Measurements from ENCODE around the gene PLEKHM3. TPM values are rescaled to one million over a fixed set of nuclear protein-coding genes. Genes with fewer than 3 reads are reported as not detected.

Gene PLEKHM3
- total RNA-seq, 1 donor from 2014 or later, result 2.5 TPM

DNA sequence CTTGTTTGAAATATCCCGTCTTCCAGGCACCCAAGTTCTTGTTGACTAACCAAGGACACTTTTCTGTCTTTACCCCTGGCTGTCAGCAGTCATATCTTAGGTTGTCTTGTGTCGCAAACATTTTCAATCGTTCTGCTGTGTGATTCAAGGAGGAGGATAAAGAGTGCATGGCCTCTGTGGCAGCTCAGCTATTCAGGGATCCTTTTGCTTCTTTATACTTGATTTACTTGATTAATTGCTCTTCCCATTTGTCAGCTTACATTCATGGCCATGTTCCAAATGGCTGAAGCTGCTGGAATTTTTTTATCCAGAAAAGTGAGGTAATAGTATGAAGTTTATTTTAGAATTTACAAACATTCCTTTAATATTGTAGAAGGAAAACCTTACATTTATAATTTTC lies 158.3 kb downstream of the PLEKHM3 start:
- DNase-seq (ENCODE audit: low read depth), result no peak
- TF ChIP-seq, protein P1, sequence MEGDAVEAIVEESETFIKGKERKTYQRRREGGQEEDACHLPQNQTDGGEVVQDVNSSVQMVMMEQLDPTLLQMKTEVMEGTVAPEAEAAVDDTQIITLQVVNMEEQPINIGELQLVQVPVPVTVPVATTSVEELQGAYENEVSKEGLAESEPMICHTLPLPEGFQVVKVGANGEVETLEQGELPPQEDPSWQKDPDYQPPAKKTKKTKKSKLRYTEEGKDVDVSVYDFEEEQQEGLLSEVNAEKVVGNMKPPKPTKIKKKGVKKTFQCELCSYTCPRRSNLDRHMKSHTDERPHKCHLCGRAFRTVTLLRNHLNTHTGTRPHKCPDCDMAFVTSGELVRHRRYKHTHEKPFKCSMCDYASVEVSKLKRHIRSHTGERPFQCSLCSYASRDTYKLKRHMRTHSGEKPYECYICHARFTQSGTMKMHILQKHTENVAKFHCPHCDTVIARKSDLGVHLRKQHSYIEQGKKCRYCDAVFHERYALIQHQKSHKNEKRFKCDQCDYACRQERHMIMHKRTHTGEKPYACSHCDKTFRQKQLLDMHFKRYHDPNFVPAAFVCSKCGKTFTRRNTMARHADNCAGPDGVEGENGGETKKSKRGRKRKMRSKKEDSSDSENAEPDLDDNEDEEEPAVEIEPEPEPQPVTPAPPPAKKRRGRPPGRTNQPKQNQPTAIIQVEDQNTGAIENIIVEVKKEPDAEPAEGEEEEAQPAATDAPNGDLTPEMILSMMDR (conservative IDR thresholded peaks at IDR 0.05; ENCODE audit: low read depth, low read length), result no peak
- H3K4me3 ChIP-seq (ENCODE audit: low read depth, low read length), result no peak overlapping the region

DNA sequence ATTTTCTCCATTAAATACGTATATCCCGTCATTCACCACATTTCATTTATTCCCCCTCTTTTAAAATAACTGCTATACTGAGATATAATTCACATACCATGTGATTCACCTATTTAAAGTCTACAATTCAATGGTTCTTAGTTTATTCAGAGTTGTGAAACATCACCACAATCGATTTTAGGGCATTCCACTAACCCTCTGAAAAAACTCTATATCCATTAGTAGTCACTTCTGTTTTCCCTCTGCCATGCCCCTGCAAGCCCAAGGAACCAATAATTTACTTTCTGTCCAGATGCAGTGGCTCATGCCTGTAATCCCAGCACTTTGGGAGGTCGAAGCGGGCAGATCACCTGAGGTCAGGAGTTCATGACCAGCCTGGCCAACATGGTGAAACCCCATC lies 160.1 kb downstream of the PLEKHM3 start:
- DNase-seq (ENCODE audit: low read depth), result no peak
- TF ChIP-seq, protein P1 (conservative IDR thresholded peaks at IDR 0.05; ENCODE audit: low read depth, low read length), result no peak

DNA sequence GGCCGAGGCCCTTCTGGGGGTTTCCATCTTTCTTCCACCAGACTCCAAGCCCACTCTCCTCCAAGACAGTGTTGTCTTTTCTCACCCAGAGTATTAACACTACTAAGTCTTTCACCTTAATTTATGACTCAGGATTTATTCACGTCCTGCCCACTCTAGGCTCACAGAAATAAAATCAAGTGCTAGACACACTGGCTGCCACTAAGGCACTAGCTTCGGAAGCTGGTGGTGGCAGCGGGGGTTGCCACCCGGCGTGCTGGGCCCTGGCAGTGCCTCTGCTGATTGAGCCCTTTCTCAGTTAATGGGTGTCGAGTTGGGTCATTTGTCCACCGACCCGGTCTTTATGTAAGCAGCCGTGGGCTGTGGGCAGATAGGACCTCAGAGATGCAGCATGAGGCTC lies 162.0 kb downstream of the PLEKHM3 start:
- TF ChIP-seq, protein P1 (conservative IDR thresholded peaks at IDR 0.05; ENCODE audit: low read depth, low read length), result no peak
- H3K4me3 ChIP-seq (ENCODE audit: low read depth, low read length), result no peak overlapping the region
- DNase-seq (ENCODE audit: low read depth), result no peak

More for the DNA sequence above, 160.1 kb downstream of the PLEKHM3 start:
- H3K4me3 ChIP-seq (ENCODE audit: low read depth, low read length), result no peak overlapping the region

DNA sequence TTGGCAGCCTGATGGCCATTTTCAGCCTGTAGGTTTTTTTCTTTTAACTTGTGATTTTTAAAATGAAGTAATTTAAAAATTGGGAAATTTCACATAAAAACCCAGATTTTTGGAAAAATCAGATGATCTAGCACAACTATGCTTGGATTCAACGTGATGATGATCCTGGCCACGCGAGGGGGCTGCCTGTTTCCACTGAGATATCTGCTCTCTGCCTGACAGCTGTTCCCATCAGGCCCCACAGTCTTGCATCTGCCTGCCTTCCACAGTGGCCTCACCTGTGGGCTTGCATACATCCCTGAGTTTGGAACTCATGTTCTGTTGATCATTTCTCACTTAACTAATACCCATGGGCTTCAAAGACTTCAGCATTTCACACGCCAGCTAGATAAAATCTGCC lies 163.5 kb downstream of the PLEKHM3 start:
- no peak for DNase-seq (ENCODE audit: low read depth)
- TF ChIP-seq, protein P1 (conservative IDR thresholded peaks at IDR 0.05; ENCODE audit: low read depth, low read length), result no peak
- no peak overlapping the region for H3K4me3 ChIP-seq (ENCODE audit: low read depth, low read length)

DNA sequence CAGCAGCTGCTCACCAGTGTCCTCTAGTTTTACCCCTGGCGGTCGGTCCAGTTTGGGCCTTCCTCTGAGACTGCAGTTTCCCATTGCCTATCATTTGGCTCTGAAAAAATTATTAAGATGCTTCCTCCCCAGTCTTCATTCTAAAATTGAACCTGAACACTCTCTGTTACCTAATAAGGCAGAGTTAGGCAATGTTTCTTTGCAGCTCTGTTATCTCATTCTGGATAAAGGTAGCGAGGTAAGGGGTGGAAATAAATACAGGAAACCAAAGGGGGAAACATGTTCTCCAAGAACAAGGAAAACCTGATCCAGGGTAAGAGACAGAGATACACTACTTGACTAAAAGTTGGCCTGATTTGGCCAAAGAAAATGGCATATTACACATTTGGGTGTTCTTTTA lies 164.6 kb downstream of the PLEKHM3 start:
- DNase-seq (ENCODE audit: low read depth), result no peak
- no peak overlapping the region for H3K4me3 ChIP-seq (ENCODE audit: low read depth, low read length)
- TF ChIP-seq, protein P1 (conservative IDR thresholded peaks at IDR 0.05; ENCODE audit: low read depth, low read length), result no peak

DNA sequence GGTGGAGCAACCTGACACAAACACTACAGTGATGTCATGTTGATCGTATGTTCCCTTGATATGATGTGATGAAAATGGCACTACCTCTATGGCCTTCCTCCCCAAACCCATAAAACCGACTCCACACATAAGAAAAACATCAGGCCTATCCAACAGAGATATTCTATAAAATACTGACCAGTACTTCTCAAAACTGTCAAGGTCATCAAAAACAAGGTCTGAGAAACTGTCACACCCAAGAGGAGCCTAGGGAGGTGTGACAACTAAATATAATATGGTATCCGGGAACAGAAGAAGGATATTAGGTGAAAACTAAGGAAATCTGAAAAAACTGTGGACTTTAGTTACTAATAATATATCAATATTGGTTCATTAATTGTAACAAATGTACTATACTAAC lies 169.7 kb downstream of the PLEKHM3 start:
- no peak for DNase-seq (ENCODE audit: low read depth)

More for the DNA sequence above, 169.7 kb downstream of the PLEKHM3 start:
- TF ChIP-seq, protein P1 (conservative IDR thresholded peaks at IDR 0.05; ENCODE audit: low read depth, low read length), result no peak
- no peak overlapping the region for H3K4me3 ChIP-seq (ENCODE audit: low read depth, low read length)
